Measurements from ENCODE around the gene KDM4B.

KDM4B gene

DNA sequence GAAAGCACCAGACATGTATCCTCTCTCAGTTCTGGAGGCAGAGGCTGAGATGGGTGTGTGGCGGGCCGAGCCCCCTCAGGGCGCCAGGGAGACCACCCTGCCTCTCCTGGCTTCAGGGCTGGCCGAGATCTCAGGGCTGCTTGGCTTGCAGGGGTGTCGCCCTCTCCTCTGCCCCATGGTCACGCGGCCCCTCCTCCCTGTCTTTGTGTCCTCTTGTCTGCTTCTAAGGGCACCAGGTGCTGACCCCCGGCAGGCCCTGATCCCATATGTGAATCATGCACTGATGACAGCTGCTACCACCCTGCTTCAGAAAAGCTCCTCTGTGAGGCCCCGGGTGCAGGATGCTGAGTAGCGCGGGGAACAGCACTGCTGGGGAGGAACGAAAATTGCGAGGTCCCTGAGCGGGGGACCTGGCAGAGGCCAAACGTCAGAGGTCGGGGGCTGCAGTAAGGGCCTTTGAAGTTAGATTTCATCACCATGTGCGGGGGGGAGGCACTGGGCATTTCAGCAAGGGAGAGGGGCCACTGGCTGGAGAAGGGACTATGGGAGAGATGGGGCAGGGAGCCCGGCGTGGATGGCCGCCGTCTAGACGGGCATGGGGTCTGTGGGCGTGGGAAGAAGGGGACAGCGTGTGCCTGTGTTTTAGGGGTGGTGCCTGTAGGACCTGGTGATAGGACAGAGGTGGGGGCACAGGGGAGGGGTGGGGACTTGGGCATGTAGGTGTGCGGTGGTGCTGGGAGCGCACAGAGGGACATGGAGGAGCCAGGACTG lies 125.2 kb downstream of the KDM4B start:
- DNase-seq: no peak

DNA sequence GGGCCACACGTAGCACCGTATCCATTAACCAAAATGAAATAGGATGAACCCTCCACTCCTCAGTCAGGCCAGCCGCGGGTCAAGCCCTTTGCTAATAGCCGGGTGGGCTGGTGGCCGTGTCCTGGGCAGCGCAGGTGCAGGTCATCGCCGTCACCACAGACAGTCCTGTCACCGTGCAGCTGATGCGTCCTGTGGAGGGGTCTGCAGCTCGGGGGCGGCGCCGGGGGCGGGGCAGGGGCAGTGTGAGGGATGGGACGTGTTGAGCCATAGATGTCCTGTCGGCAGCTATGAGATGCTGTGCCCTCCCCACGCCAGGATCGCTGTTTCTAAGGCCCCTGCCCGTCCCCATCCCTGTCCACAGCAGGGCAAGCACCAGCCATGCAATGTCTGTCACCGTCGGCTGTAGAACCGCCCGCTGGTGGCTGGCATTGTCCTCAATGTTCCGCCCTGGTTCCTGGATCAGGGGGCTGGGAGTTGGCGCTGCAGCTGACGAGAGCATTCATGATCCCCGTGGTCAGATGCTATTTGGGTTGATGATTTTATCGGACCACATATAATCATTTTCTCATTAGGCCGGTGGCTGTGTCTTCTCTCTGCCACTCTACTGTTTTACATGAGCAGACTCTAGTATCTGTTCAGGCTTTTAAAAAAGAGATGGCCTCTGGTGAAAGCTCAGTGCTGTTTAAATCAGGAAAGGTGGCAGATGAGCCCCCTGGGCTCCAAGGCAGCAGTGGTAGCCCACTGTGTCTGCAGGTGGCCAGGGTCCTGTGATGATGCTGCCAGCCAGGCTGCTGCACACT lies 126.1 kb downstream of the KDM4B start:
- no peak for DNase-seq

DNA sequence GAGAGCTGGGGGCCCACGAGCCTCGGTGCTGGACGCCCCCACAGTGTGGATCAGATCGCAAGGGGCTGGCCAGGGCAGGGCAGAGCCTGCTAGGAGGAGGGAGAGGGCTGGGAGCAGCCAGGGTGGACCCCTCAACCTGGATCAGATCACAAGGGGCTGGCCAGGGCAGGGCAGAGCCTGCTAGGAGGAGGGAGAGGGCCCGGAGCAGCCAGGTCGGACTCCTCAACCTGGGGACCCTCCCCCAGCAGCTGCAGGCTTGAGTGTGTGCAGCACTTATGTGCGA lies 126.6 kb downstream of the KDM4B start:
- DNase-seq: no peak

DNA sequence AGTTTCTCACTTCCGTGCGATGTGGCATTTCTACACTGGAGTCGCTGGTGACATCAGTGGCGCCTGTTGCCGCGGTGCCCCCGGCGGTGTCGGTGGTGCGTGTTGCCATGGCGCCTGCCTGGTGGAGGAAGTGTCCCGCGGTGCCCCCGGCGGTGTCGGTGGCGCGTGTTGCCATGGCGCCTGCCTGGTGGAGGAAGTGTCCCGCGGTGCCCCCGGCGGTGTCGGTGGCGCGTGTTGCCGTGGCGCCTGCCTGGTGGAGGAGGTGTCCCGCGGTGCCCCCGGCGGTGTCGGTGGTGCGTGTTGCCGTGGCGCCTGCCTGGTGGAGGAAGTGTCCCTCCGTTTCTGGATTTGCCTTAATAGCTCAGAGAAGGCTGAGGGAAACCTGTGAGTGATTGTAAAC lies 127.6 kb downstream of the KDM4B start:
- no peak for DNase-seq

DNA sequence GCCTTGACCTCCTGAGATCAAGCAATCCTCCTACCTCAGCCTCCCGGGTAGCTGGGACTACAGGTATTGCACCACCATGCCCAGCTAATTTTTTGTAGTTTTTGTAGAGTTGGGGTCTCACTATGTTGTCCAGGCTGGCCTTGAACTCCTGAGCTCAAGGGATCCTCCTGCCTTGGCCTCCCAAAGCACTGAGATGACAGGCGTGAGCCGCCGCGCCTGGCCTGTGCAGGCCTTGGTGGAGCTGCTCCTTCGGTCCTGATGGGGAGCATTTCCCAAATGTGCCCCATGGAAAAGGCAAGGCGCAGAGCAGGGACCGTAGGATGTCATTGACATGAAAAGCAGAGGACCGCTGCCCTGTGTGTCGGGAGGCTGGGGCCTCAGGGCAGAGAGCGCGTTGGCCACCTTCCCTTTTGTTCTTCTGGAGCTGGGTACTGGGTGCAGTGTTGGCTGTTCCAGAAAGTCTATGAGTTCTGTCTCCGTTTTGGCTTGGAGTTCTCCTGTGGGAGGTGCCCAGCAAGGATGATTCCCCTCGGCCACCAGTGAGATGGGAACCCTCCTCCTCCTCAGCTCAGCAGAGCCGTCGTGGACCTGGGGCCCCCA lies 128.5 kb downstream of the KDM4B start:
- no peak for DNase-seq

DNA sequence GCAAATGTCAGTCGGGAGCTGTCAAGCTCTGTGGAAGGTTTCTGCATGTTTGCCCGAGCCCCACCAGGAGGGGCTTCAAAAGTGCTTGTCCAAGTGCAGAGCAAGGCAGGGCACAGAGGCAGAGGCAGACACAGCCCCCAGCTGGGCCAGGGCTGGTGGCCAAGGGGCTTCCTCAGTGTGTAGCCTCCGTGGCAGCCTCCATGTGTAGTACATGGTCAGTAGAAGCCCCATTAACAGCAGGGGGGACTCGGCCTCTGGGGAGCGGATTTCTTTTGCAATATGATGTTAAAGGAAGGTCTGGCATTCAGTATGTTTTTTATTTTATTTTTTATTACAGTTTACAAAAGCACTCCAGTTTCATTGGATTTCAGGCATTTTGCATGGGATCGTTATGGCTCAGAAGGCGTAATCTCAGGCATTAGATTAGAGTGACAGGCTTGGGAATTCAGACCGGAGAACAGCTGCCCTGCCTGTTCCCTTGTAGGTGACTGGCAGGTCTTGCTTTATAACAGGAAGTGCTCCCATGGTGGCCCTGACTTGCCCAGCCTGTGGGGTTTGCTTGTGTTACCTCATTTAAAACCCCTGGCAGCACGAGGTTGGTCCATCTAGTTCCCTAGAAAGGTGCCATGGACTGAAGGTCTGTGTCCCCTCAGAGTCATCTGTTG lies 129.2 kb downstream of the KDM4B start:
- no peak for DNase-seq

DNA sequence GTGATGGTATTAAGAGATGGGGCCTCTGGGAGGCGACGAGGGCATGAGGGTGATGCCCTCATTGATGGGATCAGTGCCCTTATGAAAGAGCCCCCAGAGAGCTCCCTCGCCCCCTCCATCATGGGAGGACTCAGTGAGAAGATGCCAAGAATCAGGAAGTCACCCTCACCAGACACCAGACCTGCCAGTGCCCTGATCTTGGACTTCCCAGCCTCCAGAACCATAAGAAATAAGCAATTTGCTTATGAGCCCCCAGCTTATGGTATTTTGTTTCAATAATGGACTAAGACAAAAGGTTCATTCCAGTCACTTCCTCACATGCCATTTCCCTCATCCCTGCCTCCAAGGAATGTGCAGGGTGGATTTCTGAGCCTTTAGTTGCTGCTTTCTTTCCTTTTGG lies 129.7 kb downstream of the KDM4B start:
- no peak for DNase-seq

DNA sequence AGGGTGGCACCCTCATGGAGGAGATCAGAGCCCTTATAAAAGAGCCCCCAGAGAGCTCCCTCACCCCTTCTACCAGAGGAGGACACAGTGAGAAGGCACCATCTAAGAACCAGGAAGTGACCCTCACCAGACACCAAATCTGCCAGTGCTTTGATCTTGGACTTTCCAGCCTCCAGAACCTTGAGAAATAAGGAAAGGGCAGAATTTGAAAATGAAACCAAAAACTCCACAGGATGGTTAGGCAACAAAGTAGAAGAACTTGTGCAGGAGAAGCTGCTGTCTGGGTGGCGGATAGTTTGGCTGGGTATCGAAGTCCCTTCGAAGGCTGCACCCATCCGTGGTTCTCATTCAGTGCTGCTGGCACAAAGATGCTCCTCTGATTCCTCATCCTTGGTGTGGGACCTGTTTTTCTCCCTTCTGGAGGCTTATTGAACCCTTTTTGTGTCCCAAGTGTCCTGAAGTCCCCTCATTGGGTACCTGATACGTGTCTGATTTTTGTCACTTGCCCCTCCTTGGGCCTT lies 130.8 kb downstream of the KDM4B start:
- no peak for DNase-seq

DNA sequence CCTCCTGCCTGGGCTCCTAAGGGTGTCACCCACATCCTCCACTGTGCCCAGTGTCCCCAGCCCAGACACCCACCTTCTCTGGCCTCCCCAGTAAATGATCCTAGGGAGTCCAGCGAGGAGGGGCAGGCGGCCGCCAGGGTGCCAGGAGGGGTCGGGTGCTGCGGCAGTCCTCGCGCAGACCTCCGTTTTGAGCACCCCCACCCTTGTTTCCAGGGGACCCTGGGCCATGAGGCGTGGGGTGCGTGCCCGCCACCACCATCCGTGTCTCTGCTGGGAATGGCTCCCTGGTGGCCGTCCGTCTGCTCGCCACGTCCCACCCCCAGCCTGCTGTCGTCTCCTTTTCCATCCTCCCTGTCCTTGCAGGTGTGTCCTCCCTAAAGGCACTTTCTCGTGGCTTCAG lies 133.0 kb downstream of the KDM4B start:
- DNase-seq: no peak

DNA sequence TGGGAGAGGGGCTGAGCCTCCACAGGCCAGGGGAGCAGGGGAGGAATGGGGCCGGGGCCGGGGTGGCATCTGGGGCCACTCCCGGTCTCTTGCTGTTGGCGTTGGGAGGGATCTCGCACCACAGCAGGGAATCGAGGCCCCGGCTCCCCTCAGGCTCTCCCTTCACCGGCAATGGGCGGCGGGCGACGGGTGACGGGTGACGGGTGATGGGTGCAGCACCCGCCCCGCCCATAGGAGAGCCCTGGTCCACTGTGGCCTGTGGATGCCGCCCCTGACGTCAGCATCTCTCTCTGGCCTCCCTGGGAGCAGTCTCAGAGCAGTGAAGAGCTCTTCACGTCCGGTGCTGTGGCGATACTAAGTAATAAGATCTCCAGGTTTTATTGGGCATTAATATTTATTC lies 133.6 kb downstream of the KDM4B start:
- DNase-seq: no peak

DNA sequence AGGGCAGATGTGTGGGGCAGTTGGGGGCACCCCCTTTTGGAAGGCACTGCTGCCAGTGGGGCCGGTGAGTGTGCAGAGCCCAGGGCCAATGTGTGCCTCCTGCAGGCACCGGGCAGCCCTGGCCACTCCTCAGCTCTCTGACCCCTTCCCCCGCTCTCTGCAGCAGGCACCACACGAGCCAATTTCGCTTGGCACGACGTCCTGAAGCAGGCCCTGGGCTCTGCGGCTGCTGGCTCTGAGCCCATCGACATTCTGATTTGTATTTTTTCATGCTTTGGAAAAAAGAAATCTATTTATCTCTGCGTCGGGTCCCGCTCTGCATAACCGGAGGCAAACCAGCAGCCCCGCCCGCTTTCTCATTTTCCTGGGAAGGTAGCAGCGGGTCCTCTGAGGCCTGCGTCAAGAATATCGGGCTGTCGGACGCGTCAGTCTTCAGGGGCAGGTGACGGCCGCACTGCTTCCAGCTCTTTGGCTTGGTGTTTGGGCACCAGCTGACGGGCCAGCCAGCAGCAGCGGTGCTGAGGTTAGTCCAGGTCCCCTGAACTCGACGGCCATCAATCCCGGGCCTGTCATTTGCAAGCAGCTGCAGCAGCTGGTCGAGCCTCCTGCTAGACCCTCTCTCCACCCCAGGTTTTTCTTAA lies 134.3 kb downstream of the KDM4B start:
- no peak for DNase-seq

DNA sequence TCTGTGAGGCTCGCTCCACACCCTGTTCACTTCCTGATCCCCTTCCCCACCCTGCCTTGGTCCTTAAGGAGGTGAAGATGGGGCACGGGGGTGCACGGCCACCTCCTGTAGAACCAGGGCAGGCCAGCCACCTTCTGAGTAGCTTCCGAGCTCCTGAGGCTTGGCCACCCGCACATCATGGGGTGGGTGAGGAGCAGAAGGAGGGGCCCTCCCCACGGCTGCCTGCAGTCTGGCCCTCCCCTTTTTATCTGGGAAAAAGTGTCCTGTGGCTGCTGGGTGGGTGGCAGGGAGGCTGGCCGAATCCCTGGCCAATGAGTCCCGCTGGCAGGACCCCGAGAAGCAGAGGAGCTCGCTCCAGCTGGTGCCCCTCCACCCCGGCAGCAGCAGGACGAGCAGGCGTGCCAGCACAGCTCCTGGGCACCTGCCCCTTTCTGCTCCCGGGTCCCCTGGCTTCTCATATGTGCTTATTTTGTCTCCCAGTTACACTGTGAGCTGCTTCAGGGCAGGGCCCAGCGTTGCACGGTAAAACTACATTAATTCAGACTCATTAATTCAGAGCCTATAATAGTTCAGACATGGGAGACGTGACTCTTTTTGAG lies 135.0 kb downstream of the KDM4B start:
- no peak for DNase-seq

DNA sequence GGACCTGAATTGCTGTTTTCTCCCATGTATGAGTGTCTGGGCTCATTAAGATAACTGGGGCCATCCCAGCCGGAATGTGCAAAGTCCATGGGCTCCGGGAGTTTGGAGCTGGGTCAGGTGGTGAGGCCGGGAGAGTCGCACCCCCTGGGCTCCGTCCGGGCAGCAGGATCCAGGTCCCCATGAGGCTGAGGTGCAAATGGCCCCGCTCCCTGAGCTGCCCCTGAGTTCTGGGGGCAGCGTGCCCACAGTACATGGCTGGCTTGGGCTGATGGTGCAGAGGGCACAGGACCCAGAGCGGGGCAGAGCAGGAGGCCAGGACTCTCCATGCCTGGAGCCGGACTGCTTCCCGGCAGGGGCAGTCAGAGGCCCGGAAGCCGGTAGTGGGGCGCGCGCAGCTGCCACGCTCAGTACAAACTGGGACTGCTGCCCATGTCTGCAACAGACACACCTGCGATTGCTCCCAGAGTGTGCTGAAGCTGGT lies 136.0 kb downstream of the KDM4B start:
- DNase-seq: no peak

DNA sequence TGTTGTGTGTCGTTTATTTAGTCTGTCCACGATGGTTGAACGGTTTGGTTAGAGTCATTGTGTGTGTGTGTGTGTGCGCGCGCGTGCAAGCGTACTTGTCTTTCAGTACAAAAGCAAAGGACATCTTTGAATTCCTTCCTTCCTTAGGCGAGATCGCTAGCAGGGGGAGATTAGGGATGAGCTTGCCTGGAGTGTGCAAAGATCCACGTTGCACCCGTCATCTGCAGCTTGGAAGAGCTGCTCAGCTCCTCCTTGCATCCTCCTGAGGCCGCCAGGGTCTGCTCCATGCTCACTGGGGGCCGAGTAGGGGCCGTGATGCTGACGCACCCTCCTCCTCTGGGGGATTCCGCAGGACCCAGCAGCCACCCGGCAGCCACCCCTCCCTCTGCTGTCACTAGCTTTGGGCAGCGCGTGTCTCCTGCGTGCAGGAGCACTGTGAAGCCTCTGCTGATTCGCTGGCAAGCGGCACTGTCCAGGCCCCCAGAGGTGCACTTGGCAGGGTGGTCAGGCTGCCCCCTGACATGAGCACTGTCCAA lies 137.3 kb downstream of the KDM4B start:
- no peak for DNase-seq

DNA sequence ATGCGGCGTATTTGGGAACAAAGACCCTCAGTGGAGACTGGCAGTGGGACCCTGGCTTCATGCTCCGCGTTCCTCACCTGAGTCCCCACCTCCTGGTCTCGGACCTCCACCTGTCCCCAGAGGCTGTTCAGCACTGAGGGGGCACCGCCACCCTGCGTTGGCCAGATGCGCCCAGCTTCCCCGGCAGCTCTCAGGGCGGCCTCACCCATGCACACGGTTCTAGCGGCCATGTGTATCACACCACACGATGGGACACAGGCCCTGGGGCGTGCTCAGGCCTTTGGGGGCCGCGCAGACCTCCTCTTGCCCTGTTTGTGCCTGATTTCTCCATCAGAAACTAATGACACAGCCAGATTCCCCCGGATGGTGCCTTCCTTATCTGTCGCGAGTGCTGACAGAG lies 138.1 kb downstream of the KDM4B start:
- no peak for DNase-seq

DNA sequence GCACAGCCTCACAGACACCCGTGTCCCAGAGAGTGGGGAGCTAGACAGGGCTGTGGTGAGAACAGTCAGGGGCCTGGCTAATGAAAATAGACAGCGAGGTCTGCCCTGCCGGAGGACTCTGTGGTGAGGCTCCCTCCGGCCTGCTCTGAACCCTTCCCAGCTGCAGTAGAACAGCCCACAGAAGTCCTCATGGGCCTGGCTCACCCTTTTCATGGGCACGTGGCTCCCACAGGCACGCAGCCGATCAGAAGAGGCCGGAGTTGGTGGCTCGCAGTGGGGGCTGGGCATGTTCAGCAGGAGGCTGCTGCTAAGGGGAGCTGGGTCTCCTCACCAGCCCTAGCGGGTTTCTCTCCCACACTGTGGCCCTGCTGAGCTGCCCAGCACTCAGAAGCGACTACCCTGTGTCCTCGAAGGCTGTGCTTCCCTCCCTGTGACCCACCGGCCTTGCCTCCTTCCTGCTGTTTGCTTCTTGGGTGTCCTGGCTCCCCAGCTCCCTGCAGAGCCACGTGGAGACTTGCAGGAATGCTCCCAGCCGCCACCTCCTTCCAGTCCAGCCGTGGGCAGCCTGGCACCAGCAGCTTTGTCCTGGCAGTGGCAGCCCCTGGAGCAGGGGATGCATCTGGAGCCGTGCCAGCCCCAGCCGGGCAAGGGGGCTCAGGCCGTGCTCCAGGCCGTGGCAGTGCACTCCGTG lies 138.7 kb downstream of the KDM4B start:
- DNase-seq: no peak

DNA sequence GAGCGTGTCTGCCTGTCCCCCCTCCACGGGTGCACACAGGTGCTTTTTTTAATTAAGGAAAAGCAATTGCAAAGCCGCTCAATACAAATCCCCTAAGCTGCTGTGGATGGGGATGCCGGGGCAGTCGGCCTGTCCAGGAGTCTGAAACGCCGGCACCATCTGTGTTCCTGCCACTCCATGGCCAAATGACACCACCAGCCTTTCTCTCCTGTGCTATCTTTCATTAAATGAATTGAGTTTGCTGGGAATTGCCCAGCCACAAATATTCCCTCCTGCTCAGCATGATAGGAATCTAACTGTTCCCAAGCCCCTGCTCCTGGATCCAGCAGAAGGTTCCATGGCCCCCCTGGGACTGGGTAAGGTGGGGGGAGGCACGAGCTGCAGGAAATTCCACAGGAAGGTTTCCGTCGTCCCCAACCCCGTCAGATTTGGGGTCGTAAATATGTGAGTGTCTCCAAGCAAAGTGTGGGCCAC lies 139.2 kb downstream of the KDM4B start:
- DNase-seq: no peak

DNA sequence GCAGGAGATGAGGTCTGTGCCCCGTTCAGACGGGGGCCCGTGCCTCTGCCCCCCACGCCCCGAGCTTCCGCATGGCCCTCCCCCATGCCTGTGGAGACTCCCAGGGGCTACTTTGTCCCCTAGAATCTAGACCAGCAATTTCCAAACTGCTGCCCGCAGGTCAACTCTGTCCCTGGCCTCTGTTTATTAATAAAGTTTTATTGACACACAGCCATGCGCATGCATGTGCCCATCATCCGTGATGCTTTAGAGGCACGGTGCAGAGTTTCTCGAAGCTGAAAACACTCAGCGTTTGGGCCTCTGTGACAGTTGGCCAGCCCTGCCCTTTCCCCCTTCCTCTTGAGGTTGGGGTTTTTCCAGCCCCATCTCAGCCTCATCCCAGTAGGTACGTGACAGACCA lies 140.0 kb downstream of the KDM4B start:
- DNase-seq: no peak

DNA sequence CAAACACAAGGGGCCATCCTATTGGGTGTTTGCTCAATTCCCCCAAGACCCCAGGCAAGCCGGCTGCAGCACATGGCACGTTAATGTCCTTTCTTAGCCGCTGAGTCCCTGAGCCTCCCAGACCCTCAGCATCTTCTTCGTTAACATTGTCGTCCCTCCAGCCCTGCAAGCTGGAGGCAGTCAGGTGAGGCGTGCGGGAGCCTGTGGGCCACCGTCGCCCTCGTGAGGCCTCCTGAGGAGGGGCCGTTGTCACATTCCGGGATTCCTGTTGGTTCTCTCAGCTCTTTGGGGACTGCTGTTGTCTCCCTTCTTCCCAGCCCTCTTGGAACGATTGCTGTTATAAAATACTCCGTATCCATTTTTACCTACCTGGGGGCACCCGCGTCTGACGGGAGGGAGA lies 140.6 kb downstream of the KDM4B start:
- no peak for DNase-seq

DNA sequence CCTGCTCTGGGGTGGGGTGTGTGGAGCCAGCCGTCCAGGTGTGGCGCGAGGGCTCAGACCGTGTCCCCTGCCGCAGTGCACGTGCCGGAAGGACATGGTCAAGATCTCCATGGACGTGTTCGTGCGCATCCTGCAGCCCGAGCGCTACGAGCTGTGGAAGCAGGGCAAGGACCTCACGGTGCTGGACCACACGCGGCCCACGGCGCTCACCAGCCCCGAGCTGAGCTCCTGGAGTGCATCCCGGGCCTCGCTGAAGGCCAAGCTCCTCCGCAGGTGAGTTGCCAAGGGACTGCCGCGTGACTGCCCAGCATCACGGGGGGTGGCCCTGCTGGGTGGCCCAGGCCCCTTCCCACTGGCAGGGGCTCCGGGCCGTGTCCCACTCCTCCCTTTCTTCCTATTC lies 141.6 kb downstream of the KDM4B start:
- no peak for DNase-seq

DNA sequence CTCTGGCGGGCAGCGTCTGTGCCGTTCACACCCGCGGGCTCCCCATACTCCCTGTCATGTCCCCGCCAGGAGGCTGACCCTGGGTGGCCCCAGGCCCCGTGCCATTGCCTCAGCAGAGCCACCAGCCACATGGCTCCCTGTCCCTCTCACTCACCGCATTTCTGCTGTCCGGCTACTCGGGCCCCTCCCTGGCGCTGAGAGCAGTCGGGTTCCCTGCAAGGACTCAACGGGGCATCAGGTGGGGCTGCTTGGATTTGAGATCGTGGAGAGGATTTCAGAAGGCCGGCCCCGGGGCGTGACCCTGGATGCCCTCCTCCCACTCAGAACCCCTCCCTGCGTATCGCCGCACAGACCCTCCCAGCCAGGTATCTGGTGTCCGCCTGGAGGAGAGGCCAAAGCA lies 142.1 kb downstream of the KDM4B start:
- no peak for DNase-seq

Data from effector CD8-positive, alpha-beta T cell (primary cell).